IMR-90 (cell line): Measurements from ENCODE around the gene ENOX1. TPM values are rescaled to one million over a fixed set of nuclear protein-coding genes. Genes with fewer than 3 reads are reported as not detected.

Experiments
- ATAC-seq: fragments of 200-7000 bp; cut with Tn5 transposase; 2 replicates; pipeline ENCODE4 v1.9.1; 2020; ENCODE audit warnings: low read depth, mild to moderate bottlenecking, moderate library complexity
- BruUV-seq: library from RNA; stranded (reverse); fragments of 400-500 nt; replicated peaks from 2 replicates; lab custom pipeline; 2021; lab: Mats Ljungman, UMichigan
- CTCF ChIA-PET: fragments of 300-600 bp; formaldehyde crosslinking; extraction: SDS; loops from one replicate; lab custom pipeline; 2021; ENCODE audit warnings: antibody characterized with exemption; lab: Yijun Ruan, JAX
- POLR2A ChIA-PET: fragments of 300-600 bp; sonication (Branson Sonifier 250); formaldehyde crosslinking; loops from one replicate; lab custom pipeline; 2022; ENCODE audit warnings: antibody characterized with exemption; ENCODE audit not compliant: unreplicated experiment; lab: Charles Lee
- DNase-seq: peaks from one replicate; pipeline ENCODE4 v3.0.0; 2013
- H2AFZ ChIP-seq: replicated peaks from 2 replicates; pipeline ENCODE3; 2013; ENCODE audit warnings: low read length, mild to moderate bottlenecking; ENCODE audit not compliant: poor library complexity
- H2AK5ac ChIP-seq: 2 replicates; pipeline ENCODE4 v1.6.1; 2013; ENCODE audit warnings: low read depth, low read length, inconsistent platforms
- H2AK9ac ChIP-seq: replicated peaks from 2 replicates; pipeline ENCODE3; 2013; ENCODE audit warnings: mild to moderate bottlenecking, low read depth, low read length, moderate library complexity; ENCODE audit not compliant: poor library complexity
- H2BK120ac ChIP-seq: 2 replicates; pipeline ENCODE4 v1.6.1; 2013; ENCODE audit warnings: low read depth, low read length, inconsistent platforms
- H2BK15ac ChIP-seq: 3 replicates; pipeline ENCODE4 v1.6.1; 2013; ENCODE audit warnings: low read depth, low read length, inconsistent platforms
- H2BK20ac ChIP-seq: 2 replicates; pipeline ENCODE4 v1.6.1; 2013; ENCODE audit warnings: low read depth, mild to moderate bottlenecking, inconsistent platforms, low read length, moderate library complexity
- H2BK5ac ChIP-seq: 2 replicates; pipeline ENCODE4 v1.6.1; 2013; ENCODE audit warnings: mild to moderate bottlenecking, low read depth, low read length, inconsistent platforms; ENCODE audit not compliant: poor library complexity, severe bottlenecking
- H3K14ac ChIP-seq: replicated peaks from 2 replicates; pipeline ENCODE4 v1.6.1; 2013; ENCODE audit warnings: low read depth, low read length, inconsistent platforms
- H3K18ac ChIP-seq: 2 replicates; pipeline ENCODE4 v1.6.1; 2013; ENCODE audit warnings: low read depth, low read length, control low read depth
- H3K23ac ChIP-seq: 2 replicates; pipeline ENCODE4 v1.6.1; 2013; ENCODE audit warnings: low read depth, low read length, inconsistent platforms
- H3K27ac ChIP-seq: 2 replicates; pipeline ENCODE4 v1.5.1; 2013; ENCODE audit warnings: mild to moderate bottlenecking, control low read depth, low read length; ENCODE audit not compliant: insufficient read depth
- H3K27me3 ChIP-seq: 2 replicates; pipeline ENCODE4 v1.6.1; 2013; ENCODE audit warnings: low read length; ENCODE audit not compliant: control insufficient read depth, insufficient read depth
- H3K36me3 ChIP-seq: 2 replicates; pipeline ENCODE4 v1.6.1; 2013; ENCODE audit warnings: low read length, mixed read lengths; ENCODE audit not compliant: control insufficient read depth, insufficient read depth
- H3K4ac ChIP-seq: 2 replicates; pipeline ENCODE4 v1.6.1; 2013; ENCODE audit warnings: low read depth, low read length, inconsistent platforms
- H3K4me1 ChIP-seq: 2 replicates; pipeline ENCODE4 v1.6.1; 2013; ENCODE audit warnings: low read length, mixed read lengths; ENCODE audit not compliant: control insufficient read depth, insufficient read depth
- H3K4me2 ChIP-seq: 2 replicates; pipeline ENCODE4 v1.6.1; 2013; ENCODE audit warnings: low read depth, mild to moderate bottlenecking, control low read depth, low read length, moderate library complexity
- H3K4me3 ChIP-seq: 2 replicates; pipeline ENCODE4 v1.5.1; 2013; ENCODE audit warnings: low read depth, mild to moderate bottlenecking, control low read depth, low read length, moderate library complexity; ENCODE audit not compliant: insufficient read depth
- H3K56ac ChIP-seq: 2 replicates; pipeline ENCODE4 v1.6.1; 2013; ENCODE audit warnings: low read length, inconsistent platforms; ENCODE audit not compliant: insufficient read depth; ENCODE audit errors: extremely low read depth
- H3K79me1 ChIP-seq, 2 experiments: 2 replicates each; pipeline ENCODE4 v1.6.1; 2013; ENCODE audit warnings: low read length in 2 of 2, inconsistent platforms in 1 of 2, low read depth in 1 of 2
- H3K9ac ChIP-seq: 2 replicates; pipeline ENCODE4 v1.6.1; 2013; ENCODE audit warnings: low read depth, low read length, control low read depth
- H3K9me1 ChIP-seq: 2 replicates; pipeline ENCODE4 v1.6.1; 2013; ENCODE audit warnings: low read length, inconsistent platforms; ENCODE audit not compliant: insufficient read depth
- H3K9me3 ChIP-seq: 2 replicates; pipeline ENCODE4 v1.6.1; 2013; ENCODE audit warnings: low read length; ENCODE audit not compliant: control insufficient read depth, insufficient read depth
- H4K20me1 ChIP-seq: 2 replicates; pipeline ENCODE4 v1.6.1; 2013; ENCODE audit warnings: low read length, inconsistent platforms; ENCODE audit not compliant: insufficient read depth
- H4K5ac ChIP-seq: 2 replicates; pipeline ENCODE4 v1.6.1; 2013; ENCODE audit warnings: mild to moderate bottlenecking, low read depth, low read length, control low read depth
- H4K8ac ChIP-seq, 2 experiments: 2 replicates each; pipeline ENCODE4 v1.6.1; 2013; ENCODE audit warnings: low read depth in 2 of 2, low read length in 2 of 2, control low read depth in 1 of 2, inconsistent platforms in 1 of 2
- H4K91ac ChIP-seq: 2 replicates; pipeline ENCODE4 v1.6.1; 2013; ENCODE audit warnings: low read depth, low read length, inconsistent platforms; ENCODE audit not compliant: insufficient read depth
- BHLHE40 ChIP-seq: fragments of 150-350 bp; IDR thresholded peaks from 2 replicates; pipeline ENCODE4 v1.6.1; 2016; ENCODE audit warnings: mild to moderate bottlenecking, low read depth, low read length
- CEBPB ChIP-seq: IDR thresholded peaks from 2 replicates; pipeline ENCODE4 v1.6.1; 2012; ENCODE audit warnings: low read depth, low read length, improper control_type of control experiment
- MAFK ChIP-seq: IDR thresholded peaks from 2 replicates; pipeline ENCODE4 v1.6.1; 2012; ENCODE audit warnings: low read depth, low read length, improper control_type of control experiment
- RAD21 ChIP-seq: IDR thresholded peaks from 2 replicates; pipeline ENCODE4 v1.6.1; 2012; ENCODE audit warnings: low read length, improper control_type of control experiment
- WGBS, 2 experiments: methylation state at CpG; one replicate each; pipeline versions ENCODE4 v1.1.5 to v1.1.7; 2013; ENCODE audit warnings: missing lambda C conversion rate in 2 of 2; ENCODE audit not compliant: insufficient read length in 1 of 2; ENCODE audit errors: extremely low coverage in 2 of 2; 5-methylcytosine and 5-hydroxymethylcytosine counted together
- dilution Hi-C: fragments of 300-500 bp; cut with HindIII; formaldehyde crosslinking; loops from one replicate; pipeline ENCODE4 v1.14.3; 2018; ENCODE audit warnings: low sequenced_read_pairs; ENCODE audit not compliant: unreplicated experiment
- in situ Hi-C: fragments of 300-500 bp; cut with MboI; formaldehyde crosslinking; loops from 3 replicates; pipeline ENCODE4 v1.14.3; 2019; ENCODE audit warnings: low sequenced_read_pairs, inconsistent platforms, mixed read lengths
- intact Hi-C: fragments of 100-400 bp; cut with micrococcal nuclease; formaldehyde crosslinking; loops from 2 replicates; pipeline ENCODE4 v1.10.0; 2022
- polyA plus RNA-seq, 3 experiments: library from polyadenylated mRNA; depleted of rRNA; stranded (reverse); fragments of >200 nt; gene quantifications; 2 replicates each; pipeline ENCODE4 v1.2.3, GENCODE V29; 2012; ENCODE audit warnings: low replicate concordance in 1 of 3
- total RNA-seq: library from RNA; depleted of rRNA; stranded (reverse); fragments of >200 nt; gene quantifications from 2 replicates; pipeline ENCODE4 v1.2.3, GENCODE V29; 2012

The ENOX1 gene
- total and polyA plus RNA-seq, 2 of the 4 experiments (the other 2 are of a cell fraction) = 0.99 to 1.3 TPM

- CTCF ChIA-PET = no interaction called here
- DNase-seq (peak; percentile 87), ATAC-seq (peak; percentile 72)
- in situ Hi-C loops (loop anchor here (10.0 kb wide), 1 partner anchor 487 kb away; no protein-coding TSS in a partner anchor), dilution Hi-C loops (no loop called here), intact Hi-C loops (loop anchor here (1.0 to 10.0 kb wide), 2 partner anchors 478 to 713 kb away; partner anchors contain the start of gene ENOX1)
- H3K18ac ChIP-seq = no peak overlapping the region
- no peak overlapping the region for H3K23ac ChIP-seq
- peak overlapping the region in 1 of 2 experiments; percentile 34; a peak in 1 of 4 replicates for H4K8ac ChIP-seq
- H4K91ac ChIP-seq = no peak overlapping the region
- H3K79me1 ChIP-seq = no peaks in the 10 kb centered on the region
- H3K56ac ChIP-seq = no peak overlapping the region
- H2BK120ac ChIP-seq = peak overlapping the region; percentile 35; the same call in 1 of the 2 replicates
- no peak overlapping the region for H2BK15ac ChIP-seq
- H3K9me3 ChIP-seq = no peaks in the 10 kb centered on the region
- no peak overlapping the region for H3K14ac ChIP-seq
- peak overlapping the region; percentile 43; the same call in 1 of the 2 replicates for H3K4ac ChIP-seq
- POLR2A ChIA-PET = no interaction called here
- no peak overlapping the region for H4K5ac ChIP-seq
- no peak overlapping the region for H2BK5ac ChIP-seq
- no CpG with 5 or more reads among the region's 7 CpGs for WGBS, 2 experiments
- peaks cover 3% of the 10 kb centered on the region; the same call in 1 of the 2 replicates for H3K9me1 ChIP-seq
- H2AFZ ChIP-seq = peak overlapping the region; percentile 60
- no peak overlapping the region for H3K27ac ChIP-seq
- TF ChIP-seq RAD21 (no peak), CEBPB (peak; percentile 62; the same call in 1 of the 2 replicates), MAFK (no peak), BHLHE40 (0 out of 2 replicates have a peak, but pooled peaks have one; percentile 7)
- H4K20me1 ChIP-seq = no peaks in the 10 kb centered on the region
- no peak overlapping the region for H3K4me2 ChIP-seq
- H3K4me1 ChIP-seq = peaks cover 9% of the 10 kb centered on the region
- BruUV-seq = no TSS peak
- H3K36me3 ChIP-seq = no peaks in the 10 kb centered on the region
- H2AK5ac ChIP-seq = no peak overlapping the region
- H2BK20ac ChIP-seq = peak overlapping the region; percentile 28; the same call in 1 of the 2 replicates
- no peak overlapping the region for H3K4me3 ChIP-seq
- peaks cover 2% of the 10 kb centered on the region; the same call in 1 of the 2 replicates for H3K27me3 ChIP-seq
- H2AK9ac ChIP-seq = peak overlapping the region; percentile 4
- no peak overlapping the region for H3K9ac ChIP-seq
Observed at GRCh38 chr13:43307921-43308433, 478.8 kb downstream of the ENOX1 start.
